PFSK-1 (cell line): ENCODE data around the gene DAPK1.

Experiments
- FOXP2 ChIP-seq: optimal IDR thresholded peaks from 2 replicates; pipeline ENCODE3; 2011; ENCODE audit warnings: borderline replicate concordance, control low read depth, inconsistent platforms; ENCODE audit not compliant: insufficient read depth; ENCODE audit errors: extremely low read length, extremely low read depth
- POLR2AphosphoS5 ChIP-seq: IDR thresholded peaks from 2 replicates; pipeline ENCODE4 v1.6.1; 2012; ENCODE audit warnings: low read depth, mild to moderate bottlenecking, control low read depth, low read length, moderate library complexity
- REST ChIP-seq, 2 experiments: IDR thresholded peaks; 2 replicates each; pipeline versions ENCODE4 v1.6.1 to v1.8.0; 2011 to 2012; ENCODE audit warnings: low read depth in 2 of 2, low read length in 2 of 2, control low read depth in 1 of 2, inconsistent platforms in 1 of 2, mild to moderate bottlenecking in 1 of 2, moderate library complexity in 1 of 2; ENCODE audit not compliant: insufficient read depth in 1 of 2
- SIN3A ChIP-seq: IDR thresholded peaks from 2 replicates; pipeline ENCODE4 v1.6.1; 2012; ENCODE audit warnings: mild to moderate bottlenecking, low read length, moderate library complexity, borderline replicate concordance; ENCODE audit not compliant: insufficient read depth
- TAF1 ChIP-seq: IDR thresholded peaks from 2 replicates; pipeline ENCODE4 v1.6.1; 2012; ENCODE audit warnings: low read length, control low read depth, borderline replicate concordance; ENCODE audit not compliant: insufficient read depth

DAPK1 gene

GRCh38 chr9:87579781-87580541, 82.3 kb downstream of the DAPK1 start:
- TF ChIP-seq SIN3A = no peak
- TF ChIP-seq REST (IDR thresholded peaks at IDR 0.05; ENCODE audit: insufficient read depth in 1 of 2, low read depth in 2 of 2, low read length in 2 of 2) = no peak
- TF ChIP-seq FOXP2 = no peak
- no peak for TF ChIP-seq POLR2AphosphoS5
- TF ChIP-seq TAF1 = no peak

GRCh38 chr9:87580941-87581438, 83.3 kb downstream of the DAPK1 start:
- no peak for TF ChIP-seq SIN3A
- no peak for TF ChIP-seq POLR2AphosphoS5
- TF ChIP-seq TAF1 = no peak
- TF ChIP-seq REST (IDR thresholded peaks at IDR 0.05; ENCODE audit: insufficient read depth in 1 of 2, low read depth in 2 of 2, low read length in 2 of 2) = no peak
- no peak for TF ChIP-seq FOXP2

- TF ChIP-seq FOXP2 = no peak
Measured at GRCh38 chr9:87581513-87581912, 83.8 kb downstream of the DAPK1 start.

- TF ChIP-seq TAF1 (no peak), FOXP2 (no peak), SIN3A (no peak), POLR2AphosphoS5 (no peak), REST (IDR thresholded peaks at IDR 0.05; ENCODE audit: insufficient read depth in 1 of 2, low read depth in 2 of 2, low read length in 2 of 2) (no peak)
Measured at GRCh38 chr9:87581949-87582637, 84.4 kb downstream of the DAPK1 start.

- no peak for TF ChIP-seq SIN3A
- no peak for TF ChIP-seq TAF1
- TF ChIP-seq REST (IDR thresholded peaks at IDR 0.05; ENCODE audit: insufficient read depth in 1 of 2, low read depth in 2 of 2, low read length in 2 of 2) = no peak
- no peak for TF ChIP-seq POLR2AphosphoS5
- TF ChIP-seq FOXP2 = no peak
Measured at GRCh38 chr9:87584326-87584725, 86.7 kb downstream of the DAPK1 start.
